Measurements from ENCODE around the gene KCNQ5. TPM values are rescaled to one million over a fixed set of nuclear protein-coding genes. Genes with fewer than 3 reads are reported as not detected.

KCNQ5 gene
- total and polyA plus RNA-seq, 2 of the 8 experiments (the other 6 are each of a cell fraction or from before 2014, with no cell fraction given): 0.83 to 1.2 TPM

- TF ChIP-seq NRF1 (IDR thresholded peaks at IDR 0.05; ENCODE audit: low read depth, low read length) (no peak), GABPA (IDR thresholded peaks at IDR 0.05; ENCODE audit: borderline replicate concordance, insufficient read depth, low read length) (no peak), HDAC6 (IDR thresholded peaks at IDR 0.05; ENCODE audit: low read depth, low read length) (no peak), RXRA (IDR thresholded peaks at IDR 0.05; ENCODE audit: insufficient read depth, low read depth, low read length) (no peak), HDAC2 (IDR thresholded peaks at IDR 0.05; ENCODE audit: borderline replicate concordance in 1 of 2, low read depth in 2 of 2, low read length in 2 of 2) (no peak), POLR2A (IDR thresholded peaks at IDR 0.05; ENCODE audit: control extremely low read depth in 1 of 2, low read depth in 2 of 2, low read length in 2 of 2) (no peak), KDM5A (IDR thresholded peaks at IDR 0.05; ENCODE audit: low read length) (no peak), RFX5 (IDR thresholded peaks at IDR 0.05; ENCODE audit: borderline replicate concordance, low read depth, low read length) (no peak), SIRT6 (IDR thresholded peaks at IDR 0.05; ENCODE audit: low read length) (no peak), SRF (IDR thresholded peaks at IDR 0.05; ENCODE audit: low read depth, low read length) (no peak)
- TF ChIP-seq, protein P1, sequence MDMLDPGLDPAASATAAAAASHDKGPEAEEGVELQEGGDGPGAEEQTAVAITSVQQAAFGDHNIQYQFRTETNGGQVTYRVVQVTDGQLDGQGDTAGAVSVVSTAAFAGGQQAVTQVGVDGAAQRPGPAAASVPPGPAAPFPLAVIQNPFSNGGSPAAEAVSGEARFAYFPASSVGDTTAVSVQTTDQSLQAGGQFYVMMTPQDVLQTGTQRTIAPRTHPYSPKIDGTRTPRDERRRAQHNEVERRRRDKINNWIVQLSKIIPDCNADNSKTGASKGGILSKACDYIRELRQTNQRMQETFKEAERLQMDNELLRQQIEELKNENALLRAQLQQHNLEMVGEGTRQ (IDR thresholded peaks at IDR 0.05; ENCODE audit: low read length): no peak
- TF ChIP-seq, protein P2, sequence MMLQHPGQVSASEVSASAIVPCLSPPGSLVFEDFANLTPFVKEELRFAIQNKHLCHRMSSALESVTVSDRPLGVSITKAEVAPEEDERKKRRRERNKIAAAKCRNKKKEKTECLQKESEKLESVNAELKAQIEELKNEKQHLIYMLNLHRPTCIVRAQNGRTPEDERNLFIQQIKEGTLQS (IDR thresholded peaks at IDR 0.05; ENCODE audit: insufficient read depth, low read depth, low read length): no peak
These were observed 453 bp downstream of the KCNQ5 start (continued) for GRCh38 chr6:72622094-72622940.

All from H1 (cell line).